ENCODE measurements around the gene ADRM1. TPM values are rescaled to one million over a fixed set of nuclear protein-coding genes. Genes with fewer than 3 reads are reported as not detected.

ADRM1 gene
- total RNA-seq, 1 donor from 2014 or later: 69.4 TPM

DNA sequence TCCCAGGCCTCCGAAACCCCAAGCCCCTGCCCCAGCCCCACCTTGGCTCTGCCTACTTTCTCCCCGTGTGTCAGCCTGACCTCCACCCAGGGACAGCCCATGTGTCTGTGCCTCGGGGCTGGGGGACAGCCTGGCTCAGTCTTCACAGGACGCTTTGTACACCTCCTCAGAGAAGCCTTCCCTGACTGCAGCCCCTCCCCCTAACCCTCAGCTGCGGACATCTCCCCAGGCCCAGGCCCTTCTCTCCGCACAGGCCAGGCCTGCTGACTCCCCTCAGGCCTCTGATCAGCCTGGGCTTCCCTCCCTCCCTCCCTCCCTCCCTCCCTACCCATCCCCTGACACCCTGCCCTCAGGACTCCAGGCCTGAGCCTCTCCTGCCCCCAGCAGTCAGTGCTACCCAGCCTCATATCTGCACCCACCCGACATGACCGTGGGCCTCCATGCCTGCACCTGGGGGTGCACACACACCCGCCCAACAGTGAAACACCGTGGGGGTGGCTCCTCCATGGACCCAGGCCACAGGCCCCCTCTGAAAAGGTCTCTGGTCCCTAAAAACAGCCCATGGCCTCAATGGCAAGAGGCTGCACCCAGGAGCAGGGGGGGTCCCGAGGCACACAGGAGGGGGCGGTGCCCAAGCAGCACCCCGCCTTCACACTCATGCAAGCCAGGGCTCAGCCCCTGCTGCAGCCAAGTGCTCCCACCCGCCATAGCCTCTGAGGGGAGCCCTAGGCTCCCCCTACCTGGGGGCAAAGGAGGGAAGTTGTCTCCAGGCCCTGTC, 51.4 kb downstream of the ADRM1 start:
- no peak for DNase-seq (ENCODE audit: low read depth in 2 of 2)

DNA sequence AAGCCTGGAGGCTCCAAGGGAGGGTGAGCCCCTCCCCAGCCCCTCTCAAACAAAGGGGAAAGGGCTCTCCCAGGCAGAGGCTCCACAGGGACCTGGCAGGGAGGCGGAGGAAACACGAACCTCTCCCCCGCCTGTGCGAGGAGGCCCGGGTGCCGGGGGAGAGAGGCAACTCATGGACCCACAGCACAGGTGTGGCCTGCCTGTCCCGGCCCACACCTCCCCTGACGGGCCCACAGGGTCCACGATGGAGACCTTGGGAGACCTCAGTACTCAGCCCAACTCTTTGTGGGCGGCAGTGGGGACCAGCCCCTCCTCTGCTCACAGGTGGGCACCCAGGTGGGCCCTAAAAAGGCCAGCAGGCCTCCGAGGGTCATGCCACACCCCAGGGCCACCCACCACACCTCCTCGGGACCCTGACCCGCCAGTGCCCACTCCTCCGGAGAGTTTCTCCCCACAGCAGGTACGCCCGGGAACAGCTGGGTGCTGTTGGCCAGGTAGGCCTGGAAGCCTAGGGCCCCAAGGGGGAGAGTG, 52.1 kb downstream of the ADRM1 start:
- no peak for DNase-seq (ENCODE audit: low read depth in 2 of 2)

- peak in 1 of 2 donors; percentile 58 for DNase-seq (ENCODE audit: low read depth in 2 of 2)
These were observed 52.7 kb downstream of the ADRM1 start for GRCh38 chr20:62355516-62355877.

GRCh38 chr20:62355878-62356588, 53.2 kb downstream of the ADRM1 start:
- DNase-seq (ENCODE audit: low read depth in 2 of 2): peak in 1 of 2 donors; percentile 35

GRCh38 chr20:62356589-62357186, 53.9 kb downstream of the ADRM1 start:
- DNase-seq (ENCODE audit: low read depth in 2 of 2): no peak

- DNase-seq (ENCODE audit: low read depth in 2 of 2): peak; percentile 84 to 88
These were observed 54.4 kb downstream of the ADRM1 start for GRCh38 chr20:62357187-62357667.

DNA sequence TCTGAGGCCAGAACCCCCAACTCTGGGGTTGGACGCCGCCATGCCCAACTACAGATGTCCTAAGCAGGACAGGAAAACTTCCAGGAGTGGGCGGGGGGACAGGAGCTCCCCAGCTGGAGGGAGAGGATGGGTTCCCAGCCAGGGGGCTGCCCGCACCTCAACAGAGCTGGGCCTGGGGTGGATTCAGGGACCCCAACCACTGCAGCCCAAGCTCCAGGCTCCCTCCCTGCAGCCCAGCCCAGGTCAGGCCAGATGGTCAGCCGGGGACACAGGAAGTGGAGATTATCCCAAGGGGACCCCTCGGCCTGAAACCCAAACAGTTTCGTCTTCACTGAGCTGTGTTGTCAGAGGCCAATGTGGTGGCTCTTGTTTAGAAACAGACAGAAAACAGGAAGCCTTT, 54.9 kb downstream of the ADRM1 start:
- no peak for DNase-seq (ENCODE audit: low read depth in 2 of 2)

Other genes starting within 250 kb of the ADRM1 start
- 1.3 and 2.6 TPM in 2 replicates for gene TAF4, start 237.1 kb upstream of the ADRM1 start, total RNA-seq
- 21.1 and 25.0 TPM in 2 replicates for gene LSM14B, start 180.5 kb upstream of the ADRM1 start, total RNA-seq
- 293 and 309 TPM in 2 replicates for gene PSMA7, start 159.6 kb upstream of the ADRM1 start, total RNA-seq
- 6.8 and 8.1 TPM in 2 replicates for gene SS18L1, start 159.2 kb upstream of the ADRM1 start, total RNA-seq
- 7.4 and 10.9 TPM in 2 replicates for gene MTG2, start 120.0 kb upstream of the ADRM1 start, total RNA-seq
- gene HRH3, start 82.7 kb upstream of the ADRM1 start, total RNA-seq: not detected in 2 replicates
- gene OSBPL2, start 64.5 kb upstream of the ADRM1 start, total RNA-seq: 18.7 and 34.9 TPM in 2 replicates
- gene LAMA5, start 64.3 kb downstream of the ADRM1 start, total RNA-seq: 5.4 and 14.2 TPM in 2 replicates
- gene RPS21, start 84.1 kb downstream of the ADRM1 start, total RNA-seq: 960 and 1,048 TPM in 2 replicates
- 0.40 and 0.44 TPM in 2 replicates for gene CABLES2, start 104.3 kb downstream of the ADRM1 start, total RNA-seq
- gene RBBP8NL, start 124.5 kb downstream of the ADRM1 start, total RNA-seq: not detected in 2 replicates
- gene GATA5, start 173.0 kb downstream of the ADRM1 start, total RNA-seq: not detected in 2 replicates